IPS-NIHi11 (cell line): ENCODE results near the gene ADNP.
A peak's percentile ranks its signal among the peaks of the same experiment; 100 is the strongest.

Source experiments
- DNase-seq: peaks from one replicate; pipeline ENCODE4 v3.0.0; 2012; ENCODE audit warnings: mixed read lengths, low spot score

The ADNP gene

DNA sequence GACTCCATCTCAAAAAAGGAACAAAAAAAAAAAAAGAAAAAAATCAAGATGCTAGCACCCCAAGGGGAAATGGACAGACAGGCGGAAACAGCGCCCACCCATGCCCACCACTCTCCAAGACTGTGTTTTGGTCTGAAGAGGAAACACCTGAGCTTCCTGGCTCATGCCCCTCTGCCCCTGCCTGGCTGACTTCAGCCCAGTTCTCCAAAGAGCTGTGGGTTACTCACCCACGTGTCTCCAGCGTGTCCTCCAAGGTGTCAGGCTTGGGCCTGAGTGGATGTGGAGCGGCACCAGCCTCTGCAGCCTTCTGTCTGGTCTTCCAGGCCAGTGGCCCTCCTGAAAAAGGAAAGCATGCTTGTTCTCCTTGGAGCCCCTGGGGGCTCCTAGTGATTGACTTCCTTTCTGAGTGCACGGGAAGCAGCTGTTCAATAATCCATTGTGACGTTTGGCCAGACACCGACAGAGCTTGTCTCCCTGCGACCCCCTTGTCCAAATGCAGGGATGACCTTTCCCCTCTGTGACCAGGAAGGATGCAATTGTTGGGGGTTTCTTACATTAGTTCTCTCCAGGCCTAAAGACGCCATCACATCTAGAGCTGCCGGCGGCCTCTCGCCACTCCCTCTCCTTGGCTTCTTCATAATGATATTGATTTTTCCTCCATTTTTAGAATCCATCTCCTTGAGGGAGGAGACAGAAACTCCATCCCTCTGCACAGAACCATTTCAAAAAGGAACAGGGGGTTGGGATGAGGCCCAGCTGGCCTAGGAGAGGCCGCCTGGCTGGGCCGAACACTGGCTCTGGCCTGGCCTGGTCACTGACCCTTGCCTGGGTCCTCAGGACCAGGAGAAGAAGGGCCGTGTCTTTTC is 58.4 kb downstream of the ADNP start:
- DNase-seq, result no peak

DNA sequence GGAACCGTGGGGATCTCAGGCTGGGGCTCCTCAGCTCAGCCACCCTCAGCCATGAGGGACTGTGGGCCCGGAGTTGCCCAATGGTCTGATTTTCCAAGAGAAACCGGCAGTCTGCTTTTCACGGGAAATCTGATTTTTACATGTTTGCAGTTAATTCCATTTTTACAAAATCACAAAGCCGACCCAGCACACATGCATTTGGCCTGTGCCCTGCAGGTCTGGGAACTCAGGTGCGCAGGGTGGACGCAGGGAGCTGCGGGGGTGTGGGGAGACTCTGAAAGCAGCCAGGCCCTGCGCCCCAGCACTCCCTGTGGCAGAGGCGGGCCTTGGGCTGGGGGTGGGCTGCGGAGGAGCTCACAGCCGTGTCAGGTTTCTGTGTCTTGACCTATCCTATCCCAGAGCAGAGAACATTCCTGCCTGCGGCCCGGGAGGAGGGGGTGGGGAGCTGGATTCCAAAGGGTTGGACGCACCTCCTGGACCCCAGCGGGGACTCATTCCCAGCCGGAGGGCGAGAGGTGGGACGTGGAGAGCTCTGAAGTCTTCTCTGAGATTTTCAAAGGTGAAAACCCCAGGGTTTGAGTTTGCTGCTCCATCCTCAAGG is 60.6 kb downstream of the ADNP start:
- DNase-seq, result peak; percentile 95

- no peak for DNase-seq
Observed at GRCh38 chr20:50868509-50869495, 62.4 kb downstream of the ADNP start.

GRCh38 chr20:50867805-50868204 is 63.4 kb downstream of the ADNP start:
- DNase-seq, result no peak

- DNase-seq, result no peak
Observed at GRCh38 chr20:50866831-50867230, 64.4 kb downstream of the ADNP start.

DNA sequence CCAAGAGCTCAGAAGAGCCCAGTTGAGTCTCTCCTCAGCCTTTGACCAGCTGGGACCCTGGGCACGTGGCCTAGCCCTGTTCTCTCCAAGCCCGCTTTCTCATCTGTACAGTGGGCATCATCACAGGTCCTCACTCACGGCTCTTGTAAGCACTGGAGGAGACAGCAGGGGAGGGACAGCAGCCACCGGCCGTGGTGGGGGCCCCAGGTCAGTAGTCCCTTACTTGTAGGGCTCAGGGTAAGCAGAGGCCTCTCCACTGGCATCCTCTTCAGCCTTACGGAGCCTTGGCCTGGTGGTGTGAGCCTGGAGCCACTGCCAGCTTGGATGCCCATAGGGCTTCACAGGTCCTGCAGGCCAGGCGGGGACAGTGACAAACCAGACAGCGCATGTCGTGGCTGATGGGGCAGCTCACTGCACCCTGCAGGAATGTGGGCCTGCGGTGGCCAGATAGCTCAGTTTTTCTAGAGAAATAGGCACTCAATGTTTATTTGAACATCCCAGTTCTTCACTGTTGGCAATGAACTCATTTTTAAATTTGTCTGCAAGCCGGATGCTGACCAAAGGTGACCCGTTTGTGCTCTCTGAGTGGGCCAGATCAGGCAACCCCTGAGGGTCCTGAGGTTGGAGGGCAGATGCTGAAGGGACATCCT is 65.1 kb downstream of the ADNP start:
- no peak for DNase-seq

DNA sequence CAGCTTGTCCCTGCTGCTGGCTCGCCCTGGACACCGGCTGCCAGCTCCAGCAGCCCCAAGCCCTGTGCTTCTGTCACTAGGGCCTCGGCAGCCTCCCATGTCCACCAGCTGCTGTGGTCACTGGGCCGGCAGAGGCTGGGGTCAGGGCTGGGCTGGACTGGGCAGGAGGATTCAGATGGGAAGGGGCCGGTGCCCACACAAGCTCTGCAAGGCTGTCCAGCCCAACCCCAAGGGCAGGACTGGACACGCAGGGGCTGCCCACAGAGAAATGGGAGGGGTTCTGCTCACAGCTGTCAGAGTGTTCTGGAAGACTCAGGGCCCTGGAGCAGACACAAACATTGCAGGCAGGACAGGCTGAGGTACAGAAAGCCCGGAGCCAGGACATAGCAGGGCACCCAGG is 65.6 kb downstream of the ADNP start:
- no peak for DNase-seq

- DNase-seq, result no peak
Observed at GRCh38 chr20:50865114-50865513, 66.1 kb downstream of the ADNP start.

GRCh38 chr20:50862546-50862945 is 68.7 kb downstream of the ADNP start:
- peak; percentile 46 for DNase-seq

DNA sequence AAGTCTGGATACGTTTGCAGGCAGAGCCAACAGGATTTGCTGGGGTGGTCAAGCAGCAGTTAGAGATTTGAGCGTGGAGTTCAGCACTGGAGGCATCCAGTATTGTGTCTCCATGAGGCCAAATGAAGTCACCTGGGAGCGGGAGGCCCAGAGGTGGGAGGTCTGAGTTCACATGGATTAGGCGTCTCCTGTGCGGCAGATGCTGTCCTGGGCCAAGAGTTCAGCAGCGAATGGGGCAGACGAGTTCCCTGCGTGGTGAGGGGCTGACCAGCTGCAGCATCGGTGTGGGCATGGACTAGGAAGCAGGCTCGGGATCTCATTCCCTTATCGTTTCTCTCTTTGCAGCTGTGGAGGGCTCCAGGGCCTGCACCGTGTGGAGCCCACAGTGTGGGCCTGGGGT is 70.2 kb downstream of the ADNP start:
- DNase-seq, result no peak

DNA sequence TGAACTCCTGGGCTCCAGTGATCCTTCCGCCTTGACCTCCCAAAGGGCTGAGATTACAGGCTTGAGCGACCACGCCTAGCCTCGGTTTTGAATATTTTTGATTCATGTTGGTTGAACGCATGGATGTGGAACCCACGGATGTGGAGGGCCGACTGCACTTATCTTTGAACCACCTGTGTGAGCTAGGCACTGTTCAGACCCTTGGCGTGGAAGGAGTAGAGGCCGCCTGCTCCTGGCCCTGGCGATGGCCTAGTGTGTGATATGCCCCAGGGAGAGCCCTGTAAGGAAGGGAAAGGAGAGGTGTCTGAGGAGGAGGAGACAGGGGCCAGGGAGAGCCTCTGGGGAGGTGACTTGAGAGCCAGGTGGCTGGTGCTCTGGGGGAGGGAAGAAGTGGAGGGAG is 72.1 kb downstream of the ADNP start:
- no peak for DNase-seq

- no peak for DNase-seq
Observed at GRCh38 chr20:50858525-50858924, 72.7 kb downstream of the ADNP start.

DNA sequence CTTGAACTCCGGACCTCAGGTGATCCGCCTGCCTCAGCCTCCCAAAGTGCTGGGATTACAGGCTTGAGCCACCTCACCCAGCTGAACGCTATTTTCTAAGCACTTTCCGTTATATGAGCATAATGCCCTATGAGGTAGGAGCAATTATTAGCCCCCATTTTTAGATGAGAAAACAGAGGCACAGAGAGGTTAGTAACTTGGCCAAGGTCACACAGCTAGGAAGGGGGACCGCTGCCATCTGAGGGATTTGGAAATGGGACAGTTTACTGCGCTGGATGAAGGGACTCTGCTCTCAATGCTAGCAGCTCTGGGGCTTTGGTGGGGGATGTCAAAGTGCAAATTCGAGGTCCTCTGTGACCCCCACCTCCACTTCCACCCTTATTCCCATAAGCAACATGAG is 73.9 kb downstream of the ADNP start:
- no peak for DNase-seq

DNA sequence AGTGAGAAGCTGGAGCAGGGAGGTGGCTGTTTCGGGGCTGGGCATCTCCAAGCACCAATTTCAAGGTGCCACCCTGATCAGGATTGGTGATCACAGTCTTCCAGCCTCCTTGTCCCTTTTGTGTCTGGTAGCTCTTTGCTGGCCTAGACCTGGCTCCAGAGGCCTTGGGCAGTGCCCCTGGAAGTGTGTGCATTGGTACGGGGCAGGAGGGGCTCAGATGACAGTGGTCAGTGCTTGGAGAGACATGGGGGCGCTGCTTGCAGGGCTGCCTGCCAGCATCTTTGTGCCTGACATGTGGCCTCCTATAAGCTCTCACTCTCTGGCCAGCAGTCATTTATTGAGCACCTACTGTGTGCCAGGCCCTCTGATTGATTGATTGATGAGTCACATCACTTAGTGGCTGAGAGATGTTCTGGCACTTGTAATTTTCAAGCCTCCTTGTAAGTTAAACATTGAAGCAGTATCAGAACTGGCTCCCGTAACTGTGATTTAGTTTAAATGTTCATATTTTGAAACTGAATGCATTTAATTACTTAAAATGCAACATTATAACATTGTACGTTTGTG is 74.7 kb downstream of the ADNP start:
- no peak for DNase-seq

GRCh38 chr20:50855498-50856474 is 75.5 kb downstream of the ADNP start:
- peak; percentile 49 for DNase-seq

DNA sequence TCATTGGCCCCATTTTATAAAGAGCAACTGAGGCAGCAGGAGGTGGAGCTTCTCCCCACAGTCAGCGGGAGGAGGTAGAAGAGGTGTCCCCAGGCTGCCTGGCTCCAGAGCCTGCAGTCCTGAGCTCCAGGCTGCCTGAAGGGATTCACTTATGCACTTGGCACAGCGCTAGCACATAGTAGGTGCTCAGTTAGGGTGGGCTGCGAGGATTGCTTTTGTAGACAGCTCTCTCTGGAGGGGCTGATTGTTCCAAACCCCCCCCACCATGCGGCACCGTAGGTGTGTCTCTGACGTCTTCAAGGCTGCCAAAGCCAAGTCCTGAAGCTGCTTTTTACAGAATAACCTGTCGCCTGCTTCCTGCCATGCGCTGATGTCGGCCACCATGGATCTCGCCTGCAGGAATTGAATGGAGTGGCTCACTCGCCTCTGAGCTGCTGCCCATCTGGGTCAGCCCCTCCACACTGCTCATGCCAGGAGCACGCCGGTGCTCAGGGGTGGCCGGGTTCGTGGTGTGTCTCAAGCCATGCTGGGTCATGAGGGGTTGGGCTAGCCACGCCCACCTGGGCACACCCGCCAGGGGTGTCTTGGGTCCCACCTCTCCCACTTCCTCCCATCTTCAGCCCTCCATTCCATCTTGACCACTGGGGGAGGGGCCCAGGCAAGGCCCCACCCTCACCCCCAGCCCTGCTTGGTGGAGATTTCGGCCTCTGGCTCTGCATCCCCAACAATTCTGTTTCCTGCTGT is 76.6 kb downstream of the ADNP start:
- no peak for DNase-seq

DNA sequence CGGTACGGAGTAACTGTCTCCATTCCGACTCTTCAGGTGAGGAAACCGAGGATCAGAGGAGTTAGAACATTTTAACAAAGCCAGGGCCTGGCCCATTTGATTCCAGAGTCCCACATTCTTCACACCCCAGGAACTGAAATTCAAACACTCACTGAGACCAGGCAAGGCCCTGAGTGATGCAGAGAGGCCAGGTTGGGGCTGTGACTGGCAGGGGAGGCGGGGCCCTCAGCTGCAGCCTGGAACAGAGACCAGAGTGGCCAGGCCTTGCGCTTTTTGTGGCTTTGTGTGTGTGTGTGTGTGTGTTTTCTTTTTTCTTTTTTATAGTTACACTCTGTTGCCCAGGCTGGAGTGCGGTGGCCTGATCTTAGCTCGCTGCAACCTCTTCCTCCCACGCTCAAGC is 79.2 kb downstream of the ADNP start:
- no peak for DNase-seq

- peak; percentile 82 for DNase-seq
Observed at GRCh38 chr20:50850721-50851286, 80.4 kb downstream of the ADNP start.
